ACHN (cell line): ENCODE results near the gene EFNA2.
A peak's percentile ranks its signal among the peaks of the same experiment; 100 is the strongest.
"Not testable (repeated sequence)": the region's sequence is repeated elsewhere in the genome, so short reads cannot be mapped to it uniquely, and the experiment has no call there.

Experiments used
- DNase-seq: peaks from one replicate; pipeline ENCODE4 v3.0.0-alpha.2; 2015
- in situ Hi-C: cut with HindIII; loops from 2 replicates; pipeline ENCODE4 v1.10.0; 2017; ENCODE audit warnings: low sequenced_read_pairs, low pct_ligation_motif_present, low pct_unique_long_range_greater_than_20kb

Gene EFNA2

GRCh38 chr19:1324249-1324805, 38.7 kb downstream of the EFNA2 start:
- DNase-seq, result no peak
- in situ Hi-C loops, result no loop called here

GRCh38 chr19:1324806-1325567, 39.3 kb downstream of the EFNA2 start:
- DNase-seq, result peak; percentile 68
- in situ Hi-C loops, result no loop called here

- in situ Hi-C loops, result no loop called here
Measured at GRCh38 chr19:1325568-1326294, 40.1 kb downstream of the EFNA2 start.

GRCh38 chr19:1327125-1327524, 41.5 kb downstream of the EFNA2 start:
- in situ Hi-C loops, result no loop called here
- DNase-seq, result no peak

More at GRCh38 chr19:1325568-1326294, 40.1 kb downstream of the EFNA2 start:
- DNase-seq, result no peak

GRCh38 chr19:1332208-1332607, 46.5 kb downstream of the EFNA2 start:
- in situ Hi-C loops, DNase-seq: not testable (repeated sequence)

GRCh38 chr19:1336079-1336684, 50.5 kb downstream of the EFNA2 start:
- in situ Hi-C loops, result no loop called here
- DNase-seq, result no peak

GRCh38 chr19:1340681-1341469, 55.2 kb downstream of the EFNA2 start:
- DNase-seq, result no peak

GRCh38 chr19:1343041-1343440, 57.4 kb downstream of the EFNA2 start:
- no peak for DNase-seq
- in situ Hi-C loops, result no loop called here

More at GRCh38 chr19:1340681-1341469, 55.2 kb downstream of the EFNA2 start:
- in situ Hi-C loops, result no loop called here

- DNase-seq, result no peak
- in situ Hi-C loops, result no loop called here
Measured at GRCh38 chr19:1349211-1349610, 63.5 kb downstream of the EFNA2 start.

- in situ Hi-C loops, result no loop called here
- DNase-seq, result no peak
Measured at GRCh38 chr19:1350867-1351266, 65.2 kb downstream of the EFNA2 start.
